ENCODE data around the gene TTC34. TPM values are rescaled to one million over a fixed set of nuclear protein-coding genes. Genes with fewer than 3 reads are reported as not detected.

The TTC34 gene
- total RNA-seq, 2 donors from 2014 or later = 0.43 to 0.88 TPM

GRCh38 chr1:2814511-2815075, 13.1 kb upstream of the TTC34 start:
- no peaks in the 10 kb centered on the region for H3K27me3 Mint-ChIP-seq (ENCODE audit: low read depth)
- no peak overlapping the region for H3K4me3 Mint-ChIP-seq
- no peaks in the 10 kb centered on the region for H3K4me1 Mint-ChIP-seq (ENCODE audit: low read depth)
- DNase-seq = no peak
- H3K9me3 Mint-ChIP-seq = no peaks in the 10 kb centered on the region
- no peaks in the 10 kb centered on the region for H3K36me3 Mint-ChIP-seq (ENCODE audit: insufficient read depth in 2 of 2)
- H3K27ac Mint-ChIP-seq = no peak overlapping the region
- ATAC-seq (replicated peaks in 1 of 2) = no peak

DNA sequence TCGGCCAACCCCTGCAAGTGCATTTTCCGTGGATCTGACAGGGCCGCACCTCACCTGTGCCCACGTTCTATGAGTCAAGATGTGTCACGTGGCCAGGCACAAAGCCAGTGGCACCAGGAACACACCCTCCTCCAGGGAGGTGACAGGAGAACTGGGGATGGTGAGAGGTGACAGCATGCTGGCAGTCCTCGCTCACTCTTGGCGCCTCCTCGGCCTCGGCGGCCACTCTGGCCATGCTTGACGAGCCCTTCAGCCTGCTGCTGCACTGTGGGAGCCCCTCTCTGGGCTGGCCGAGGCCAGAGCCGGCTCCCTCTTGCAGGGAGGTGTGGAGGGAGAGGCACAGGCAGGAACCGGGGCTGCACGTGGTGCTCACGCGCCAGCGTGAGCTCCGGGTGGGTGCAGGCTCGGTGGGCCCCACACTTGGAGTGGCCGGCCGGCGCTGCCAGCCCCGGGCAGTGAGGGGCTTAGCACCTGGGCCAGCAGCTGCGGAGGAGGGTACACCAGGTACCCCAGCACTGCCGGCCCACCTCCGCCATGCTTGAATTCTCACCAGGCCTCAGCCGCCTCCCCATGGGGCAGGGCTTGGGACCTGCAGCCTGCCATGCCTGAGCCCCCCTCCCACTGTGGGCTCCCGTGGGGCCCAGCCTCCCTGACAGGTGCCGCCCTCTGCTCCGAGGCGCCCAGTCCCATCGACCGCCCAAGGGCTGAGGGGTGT, 11.6 kb upstream of the TTC34 start:
- H3K36me3 Mint-ChIP-seq (ENCODE audit: insufficient read depth in 2 of 2) = no peaks in the 10 kb centered on the region
- H3K4me1 Mint-ChIP-seq (ENCODE audit: low read depth) = no peaks in the 10 kb centered on the region
- H3K9me3 Mint-ChIP-seq = no peaks in the 10 kb centered on the region
- H3K27ac Mint-ChIP-seq = no peak overlapping the region
- no peak overlapping the region for H3K4me3 Mint-ChIP-seq
- no peak for ATAC-seq (replicated peaks in 1 of 2)
- no peaks in the 10 kb centered on the region for H3K27me3 Mint-ChIP-seq (ENCODE audit: low read depth)
- DNase-seq = no peak

DNA sequence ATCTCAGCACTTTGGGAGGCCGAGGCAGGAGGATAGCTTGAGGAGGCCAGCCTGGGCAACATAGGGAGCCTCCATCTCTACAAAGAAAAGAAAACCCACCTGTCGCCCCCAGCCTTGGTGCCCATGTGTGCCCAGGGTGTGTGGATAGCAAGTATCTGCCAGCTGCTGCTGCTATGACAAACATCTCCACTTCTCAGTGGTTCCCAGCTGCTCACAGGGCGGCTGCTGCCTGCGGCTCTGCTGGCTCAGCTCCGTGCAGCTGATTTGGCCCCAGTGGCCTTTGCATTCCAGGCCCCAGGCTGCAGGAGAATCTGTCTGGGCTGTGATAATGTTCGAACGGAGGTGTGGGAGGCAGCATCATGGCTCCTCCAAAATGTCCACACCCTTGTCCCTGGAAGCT, 10.6 kb upstream of the TTC34 start:
- Mint-ChIP-seq H3K4me3 (no peak overlapping the region), H3K36me3 (ENCODE audit: insufficient read depth in 2 of 2) (no peaks in the 10 kb centered on the region), H3K27me3 (ENCODE audit: low read depth) (no peaks in the 10 kb centered on the region), H3K4me1 (ENCODE audit: low read depth) (no peaks in the 10 kb centered on the region), H3K9me3 (no peaks in the 10 kb centered on the region), H3K27ac (no peak overlapping the region)
- DNase-seq = no peak
- no peak for ATAC-seq (replicated peaks in 1 of 2)

GRCh38 chr1:2811533-2811918, 10.0 kb upstream of the TTC34 start:
- ATAC-seq (replicated peaks in 1 of 2) = no peak
- H3K4me3 Mint-ChIP-seq = no peak overlapping the region
- no peaks in the 10 kb centered on the region for H3K27me3 Mint-ChIP-seq (ENCODE audit: low read depth)
- no peak for DNase-seq
- H3K27ac Mint-ChIP-seq = no peak overlapping the region
- H3K4me1 Mint-ChIP-seq (ENCODE audit: low read depth) = no peaks in the 10 kb centered on the region
- no peaks in the 10 kb centered on the region for H3K36me3 Mint-ChIP-seq (ENCODE audit: insufficient read depth in 2 of 2)
- no peaks in the 10 kb centered on the region for H3K9me3 Mint-ChIP-seq

- DNase-seq (no peak), ATAC-seq (replicated peaks in 1 of 2) (no peak)
- Mint-ChIP-seq H3K4me1 (ENCODE audit: low read depth) (no peaks in the 10 kb centered on the region), H3K4me3 (no peak overlapping the region), H3K27me3 (ENCODE audit: low read depth) (no peaks in the 10 kb centered on the region), H3K9me3 (no peaks in the 10 kb centered on the region), H3K27ac (no peak overlapping the region), H3K36me3 (ENCODE audit: insufficient read depth in 2 of 2) (no peaks in the 10 kb centered on the region)
Measured at GRCh38 chr1:2810899-2811532, 9.5 kb upstream of the TTC34 start.

- Mint-ChIP-seq H3K27ac (no peak overlapping the region), H3K4me1 (ENCODE audit: low read depth) (no peaks in the 10 kb centered on the region), H3K27me3 (ENCODE audit: low read depth) (no peaks in the 10 kb centered on the region), H3K9me3 (no peaks in the 10 kb centered on the region), H3K4me3 (no peak overlapping the region), H3K36me3 (ENCODE audit: insufficient read depth in 2 of 2) (no peaks in the 10 kb centered on the region)
- DNase-seq (no peak), ATAC-seq (replicated peaks in 1 of 2) (no peak)
Measured at GRCh38 chr1:2810281-2810680, 8.8 kb upstream of the TTC34 start.

DNA sequence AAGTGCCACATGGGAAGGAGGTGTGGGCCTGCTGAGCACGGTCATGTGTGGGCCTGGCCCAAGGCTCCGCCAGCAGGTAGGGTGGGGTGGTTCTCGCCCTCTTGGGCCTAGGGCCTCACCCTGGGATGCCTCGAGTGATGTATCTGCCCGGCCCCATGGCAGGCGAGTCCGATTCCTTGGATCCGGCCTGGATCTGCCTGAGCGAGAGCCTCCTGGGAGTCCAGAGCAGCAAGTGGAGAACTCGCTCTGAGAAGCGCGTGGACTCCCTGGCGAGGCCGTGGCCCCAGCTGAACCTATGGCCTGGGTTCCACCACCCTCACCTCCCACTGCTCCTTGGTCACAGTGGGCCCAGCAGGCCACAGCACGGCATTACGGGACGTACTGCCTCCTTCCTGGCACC, 8.2 kb upstream of the TTC34 start:
- no peaks in the 10 kb centered on the region for H3K27me3 Mint-ChIP-seq (ENCODE audit: low read depth)
- H3K9me3 Mint-ChIP-seq = no peaks in the 10 kb centered on the region
- no peaks in the 10 kb centered on the region for H3K36me3 Mint-ChIP-seq (ENCODE audit: insufficient read depth in 2 of 2)
- no peak overlapping the region for H3K4me3 Mint-ChIP-seq
- no peak overlapping the region for H3K27ac Mint-ChIP-seq
- ATAC-seq (replicated peaks in 1 of 2) = no peak
- no peaks in the 10 kb centered on the region for H3K4me1 Mint-ChIP-seq (ENCODE audit: low read depth)
- DNase-seq = no peak

- no peak overlapping the region for H3K27ac Mint-ChIP-seq
- no peaks in the 10 kb centered on the region for H3K9me3 Mint-ChIP-seq
- DNase-seq (no peak), ATAC-seq (replicated peaks in 1 of 2) (no peak)
- H3K36me3 Mint-ChIP-seq (ENCODE audit: insufficient read depth in 2 of 2) = no peaks in the 10 kb centered on the region
- no peaks in the 10 kb centered on the region for H3K27me3 Mint-ChIP-seq (ENCODE audit: low read depth)
- no peak overlapping the region for H3K4me3 Mint-ChIP-seq
- H3K4me1 Mint-ChIP-seq (ENCODE audit: low read depth) = no peaks in the 10 kb centered on the region
Measured at GRCh38 chr1:2808831-2809605, 7.5 kb upstream of the TTC34 start.

DNA sequence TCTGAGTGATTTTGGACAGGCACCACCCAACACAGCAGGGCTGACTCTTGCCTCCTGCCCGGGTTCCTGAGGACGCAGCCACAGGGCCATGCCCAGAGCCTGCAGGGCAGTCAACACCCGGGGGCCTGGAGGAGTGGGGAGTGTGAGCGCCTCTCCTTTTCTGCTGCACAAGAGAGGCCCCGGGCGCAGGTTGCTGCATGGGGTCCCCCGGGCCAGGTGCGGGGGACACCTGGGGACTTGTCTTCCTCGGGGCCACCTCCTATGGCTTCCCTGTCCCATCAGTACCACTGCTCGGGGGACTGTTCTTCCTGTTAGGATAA, 6.9 kb upstream of the TTC34 start:
- Mint-ChIP-seq H3K4me1 (ENCODE audit: low read depth) (no peaks in the 10 kb centered on the region), H3K4me3 (no peak overlapping the region), H3K27ac (no peak overlapping the region), H3K9me3 (no peaks in the 10 kb centered on the region), H3K27me3 (ENCODE audit: low read depth) (no peaks in the 10 kb centered on the region), H3K36me3 (ENCODE audit: insufficient read depth in 2 of 2) (no peaks in the 10 kb centered on the region)
- no peak for ATAC-seq (replicated peaks in 1 of 2)
- DNase-seq = no peak

GRCh38 chr1:2807678-2808385, 6.3 kb upstream of the TTC34 start:
- Mint-ChIP-seq H3K27me3 (ENCODE audit: low read depth) (no peaks in the 10 kb centered on the region), H3K4me3 (no peak overlapping the region), H3K4me1 (ENCODE audit: low read depth) (no peaks in the 10 kb centered on the region), H3K36me3 (ENCODE audit: insufficient read depth in 2 of 2) (no peaks in the 10 kb centered on the region), H3K27ac (no peak overlapping the region), H3K9me3 (no peaks in the 10 kb centered on the region)
- ATAC-seq (replicated peaks in 1 of 2) = no peak
- no peak for DNase-seq

- no peak for ATAC-seq (replicated peaks in 1 of 2)
- no peak for DNase-seq
- Mint-ChIP-seq H3K4me3 (no peak overlapping the region), H3K36me3 (ENCODE audit: insufficient read depth in 2 of 2) (no peaks in the 10 kb centered on the region), H3K9me3 (no peaks in the 10 kb centered on the region), H3K4me1 (ENCODE audit: low read depth) (no peaks in the 10 kb centered on the region), H3K27me3 (ENCODE audit: low read depth) (no peaks in the 10 kb centered on the region), H3K27ac (no peak overlapping the region)
Measured at GRCh38 chr1:2807036-2807435, 5.5 kb upstream of the TTC34 start.

- H3K4me3 Mint-ChIP-seq = no peak overlapping the region
- H3K9me3 Mint-ChIP-seq = no peaks in the 10 kb centered on the region
Measured at GRCh38 chr1:2806591-2806990, 5.1 kb upstream of the TTC34 start.

DNA sequence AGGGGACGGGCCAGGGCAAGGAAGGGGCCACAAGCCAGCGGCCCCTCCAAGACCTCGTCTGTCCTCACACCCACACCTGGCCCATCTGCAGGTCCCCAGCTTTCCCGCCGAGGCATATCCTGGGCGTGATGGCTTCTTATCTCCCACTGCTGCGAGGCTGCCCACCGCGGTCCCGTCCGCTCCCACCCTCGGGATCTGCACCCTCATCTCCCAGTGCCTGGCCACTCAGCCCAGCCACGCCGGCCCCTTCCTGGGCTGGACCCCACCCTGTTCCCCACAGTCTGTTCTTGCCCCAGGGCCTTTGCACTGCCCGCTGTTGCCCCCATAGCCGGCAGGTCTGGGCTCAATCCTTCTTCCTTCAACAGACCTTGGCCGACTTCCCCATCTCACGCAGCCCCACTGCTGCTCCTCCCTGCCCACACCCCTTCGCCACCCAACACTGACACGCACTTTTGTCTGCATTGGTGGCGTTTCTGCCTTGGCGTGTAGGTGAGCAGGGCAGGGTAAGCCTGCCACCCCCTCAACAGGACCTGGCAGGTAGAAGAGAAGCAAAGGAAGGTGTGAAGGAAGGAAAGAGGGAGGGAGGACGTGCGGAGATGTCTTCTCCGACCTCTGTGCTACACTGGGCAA, 4.4 kb upstream of the TTC34 start:
- Mint-ChIP-seq H3K9me3 (no peaks in the 10 kb centered on the region), H3K4me3 (no peak overlapping the region), H3K36me3 (ENCODE audit: insufficient read depth in 2 of 2) (no peaks in the 10 kb centered on the region), H3K4me1 (ENCODE audit: low read depth) (no peaks in the 10 kb centered on the region), H3K27ac (no peak overlapping the region), H3K27me3 (ENCODE audit: low read depth) (no peaks in the 10 kb centered on the region)
- ATAC-seq (replicated peaks in 1 of 2) (no peak), DNase-seq (no peak)

More at GRCh38 chr1:2806591-2806990, 5.1 kb upstream of the TTC34 start:
- no peak for ATAC-seq (replicated peaks in 1 of 2)
- H3K36me3 Mint-ChIP-seq (ENCODE audit: insufficient read depth in 2 of 2) = no peaks in the 10 kb centered on the region
- H3K27ac Mint-ChIP-seq = no peak overlapping the region
- DNase-seq = no peak
- no peaks in the 10 kb centered on the region for H3K4me1 Mint-ChIP-seq (ENCODE audit: low read depth)
- no peaks in the 10 kb centered on the region for H3K27me3 Mint-ChIP-seq (ENCODE audit: low read depth)
